Measurements from ENCODE around the gene IFT74.

The IFT74 gene

DNA sequence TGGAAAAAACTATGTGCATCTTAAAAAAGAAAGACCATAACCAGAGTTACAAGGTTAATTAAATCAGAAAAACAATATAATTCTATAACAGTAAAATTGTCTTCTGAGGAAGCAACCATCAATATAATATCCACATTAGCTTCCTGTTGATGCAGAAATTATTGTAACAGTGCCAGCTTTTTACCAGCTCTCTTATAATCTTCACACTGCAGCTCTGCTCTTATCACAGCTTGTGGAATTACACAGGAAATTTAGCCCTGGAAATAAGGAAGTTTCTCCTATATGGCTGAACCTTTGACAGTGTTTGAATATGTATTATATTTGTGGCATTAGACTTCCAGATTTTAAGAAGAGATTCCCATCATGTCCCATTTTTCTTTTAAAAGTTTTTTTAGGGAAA is 103.7 kb downstream of the IFT74 start:
- TF ChIP-seq, protein P1, sequence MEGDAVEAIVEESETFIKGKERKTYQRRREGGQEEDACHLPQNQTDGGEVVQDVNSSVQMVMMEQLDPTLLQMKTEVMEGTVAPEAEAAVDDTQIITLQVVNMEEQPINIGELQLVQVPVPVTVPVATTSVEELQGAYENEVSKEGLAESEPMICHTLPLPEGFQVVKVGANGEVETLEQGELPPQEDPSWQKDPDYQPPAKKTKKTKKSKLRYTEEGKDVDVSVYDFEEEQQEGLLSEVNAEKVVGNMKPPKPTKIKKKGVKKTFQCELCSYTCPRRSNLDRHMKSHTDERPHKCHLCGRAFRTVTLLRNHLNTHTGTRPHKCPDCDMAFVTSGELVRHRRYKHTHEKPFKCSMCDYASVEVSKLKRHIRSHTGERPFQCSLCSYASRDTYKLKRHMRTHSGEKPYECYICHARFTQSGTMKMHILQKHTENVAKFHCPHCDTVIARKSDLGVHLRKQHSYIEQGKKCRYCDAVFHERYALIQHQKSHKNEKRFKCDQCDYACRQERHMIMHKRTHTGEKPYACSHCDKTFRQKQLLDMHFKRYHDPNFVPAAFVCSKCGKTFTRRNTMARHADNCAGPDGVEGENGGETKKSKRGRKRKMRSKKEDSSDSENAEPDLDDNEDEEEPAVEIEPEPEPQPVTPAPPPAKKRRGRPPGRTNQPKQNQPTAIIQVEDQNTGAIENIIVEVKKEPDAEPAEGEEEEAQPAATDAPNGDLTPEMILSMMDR (conservative IDR thresholded peaks at IDR 0.05; ENCODE audit: low read length): no peak
- no peak overlapping the region for H3K4me3 ChIP-seq (ENCODE audit: low read length)
- DNase-seq (ENCODE audit: low read depth): no peak

DNA sequence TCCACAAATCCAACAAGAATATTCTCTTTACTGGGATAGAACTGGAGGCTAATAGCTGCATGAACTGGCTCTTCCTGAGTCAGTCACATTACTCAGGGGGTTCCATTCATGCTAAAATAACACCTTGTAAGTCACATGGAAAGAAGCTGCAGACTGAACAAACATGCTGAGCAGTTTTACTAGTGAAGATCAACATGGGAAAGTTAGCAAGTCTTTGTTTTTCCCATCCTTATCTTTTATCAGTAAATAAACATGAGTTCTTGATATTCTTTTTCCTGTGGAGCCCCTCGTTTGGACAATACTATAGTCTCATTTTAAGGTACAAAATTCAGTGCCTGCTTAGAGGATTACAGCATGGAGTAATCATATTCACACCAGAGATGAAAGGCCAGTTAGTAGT is 109.1 kb downstream of the IFT74 start:
- H3K4me3 ChIP-seq (ENCODE audit: low read length): no peak overlapping the region
- TF ChIP-seq, protein P1 (conservative IDR thresholded peaks at IDR 0.05; ENCODE audit: low read length): no peak
- no peak for DNase-seq (ENCODE audit: low read depth)

DNA sequence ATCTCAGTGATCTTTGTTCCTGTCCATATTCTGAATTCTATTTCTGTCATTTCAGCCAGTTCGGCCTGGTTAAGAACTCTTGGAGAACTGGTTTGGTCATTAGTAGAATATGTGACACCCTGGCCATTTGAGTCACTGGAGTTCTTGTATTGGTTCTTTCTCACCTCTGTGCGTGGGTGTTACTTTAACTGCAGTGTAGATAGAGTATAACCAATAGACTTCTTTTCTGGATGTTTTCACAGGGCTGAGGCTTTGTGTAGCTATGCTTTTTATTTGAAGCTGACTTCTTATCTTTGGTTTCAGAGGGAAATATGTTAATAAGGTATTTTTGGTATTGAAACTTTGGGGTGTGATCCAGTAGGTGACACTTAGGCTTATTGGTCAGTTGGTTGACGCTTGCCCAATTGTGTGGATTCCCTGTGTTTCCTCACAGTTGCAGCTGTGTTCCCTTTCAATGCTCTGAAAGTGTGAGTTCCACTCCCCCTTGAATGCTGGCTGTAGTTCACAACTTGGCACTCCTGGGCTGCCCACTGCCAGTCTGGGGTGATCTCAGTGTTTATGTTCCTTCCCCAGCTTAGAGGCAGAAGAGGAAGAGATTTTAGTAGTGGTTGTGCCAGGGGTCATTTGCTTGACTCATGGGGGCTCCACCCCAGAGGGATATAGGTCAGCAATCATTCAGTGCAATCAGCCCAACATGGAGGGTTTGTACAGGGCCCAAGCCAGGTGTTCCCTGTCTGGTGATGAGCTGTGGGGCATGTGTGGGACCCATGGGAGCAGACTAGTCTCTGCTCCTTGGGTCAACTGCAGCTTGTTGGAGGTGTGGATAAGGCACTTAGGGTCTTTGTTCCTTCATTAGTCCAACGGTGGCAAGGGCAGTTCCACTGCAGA is 117.9 kb downstream of the IFT74 start:
- DNase-seq (ENCODE audit: low read depth): peak; percentile 1
- TF ChIP-seq, protein P1 (conservative IDR thresholded peaks at IDR 0.05; ENCODE audit: low read length): no peak
- no peak overlapping the region for H3K4me3 ChIP-seq (ENCODE audit: low read length)

DNA sequence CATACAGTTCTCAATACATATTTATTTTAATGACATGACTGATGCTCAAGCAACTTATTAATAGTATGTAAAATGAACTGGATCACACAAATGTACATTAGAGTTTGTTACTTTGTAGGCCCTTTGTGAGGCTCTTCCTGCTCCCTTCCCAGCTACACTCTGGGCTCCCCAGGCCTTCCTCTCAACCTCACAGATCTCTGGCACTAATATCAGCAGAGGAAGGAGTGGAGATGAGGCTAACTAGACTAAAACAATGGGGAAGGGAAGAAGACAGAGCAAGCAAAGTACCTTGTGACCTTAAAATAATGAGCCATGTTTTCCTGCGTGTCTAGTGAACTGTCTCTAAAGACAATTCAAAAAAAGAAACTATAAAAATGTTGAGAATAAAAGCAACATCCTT is 122.5 kb downstream of the IFT74 start:
- no peak for DNase-seq (ENCODE audit: low read depth)
- TF ChIP-seq, protein P1 (conservative IDR thresholded peaks at IDR 0.05; ENCODE audit: low read length): no peak
- H3K4me3 ChIP-seq (ENCODE audit: low read length): no peak overlapping the region

DNA sequence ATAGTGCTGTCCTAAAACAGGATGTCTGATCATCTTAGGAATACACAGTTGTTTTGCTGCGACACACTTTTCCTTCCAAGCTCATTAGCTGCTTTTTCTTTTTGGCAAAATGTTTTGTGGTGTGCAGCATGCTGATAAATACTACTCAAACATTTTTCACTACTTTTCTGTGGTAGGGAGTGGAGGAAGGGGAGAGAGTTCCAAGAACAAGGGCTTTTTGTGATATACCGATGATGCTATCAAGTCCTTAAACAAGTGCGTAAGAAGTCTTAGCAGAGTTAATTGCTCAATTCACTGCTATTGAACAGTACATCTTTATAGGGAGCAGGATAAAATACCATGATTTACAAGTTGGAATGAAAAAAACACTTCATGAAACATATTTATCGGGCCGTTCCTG is 129.2 kb downstream of the IFT74 start:
- TF ChIP-seq, protein P1 (conservative IDR thresholded peaks at IDR 0.05; ENCODE audit: low read length): no peak
- H3K4me3 ChIP-seq (ENCODE audit: low read length): no peak overlapping the region
- no peak for DNase-seq (ENCODE audit: low read depth)

DNA sequence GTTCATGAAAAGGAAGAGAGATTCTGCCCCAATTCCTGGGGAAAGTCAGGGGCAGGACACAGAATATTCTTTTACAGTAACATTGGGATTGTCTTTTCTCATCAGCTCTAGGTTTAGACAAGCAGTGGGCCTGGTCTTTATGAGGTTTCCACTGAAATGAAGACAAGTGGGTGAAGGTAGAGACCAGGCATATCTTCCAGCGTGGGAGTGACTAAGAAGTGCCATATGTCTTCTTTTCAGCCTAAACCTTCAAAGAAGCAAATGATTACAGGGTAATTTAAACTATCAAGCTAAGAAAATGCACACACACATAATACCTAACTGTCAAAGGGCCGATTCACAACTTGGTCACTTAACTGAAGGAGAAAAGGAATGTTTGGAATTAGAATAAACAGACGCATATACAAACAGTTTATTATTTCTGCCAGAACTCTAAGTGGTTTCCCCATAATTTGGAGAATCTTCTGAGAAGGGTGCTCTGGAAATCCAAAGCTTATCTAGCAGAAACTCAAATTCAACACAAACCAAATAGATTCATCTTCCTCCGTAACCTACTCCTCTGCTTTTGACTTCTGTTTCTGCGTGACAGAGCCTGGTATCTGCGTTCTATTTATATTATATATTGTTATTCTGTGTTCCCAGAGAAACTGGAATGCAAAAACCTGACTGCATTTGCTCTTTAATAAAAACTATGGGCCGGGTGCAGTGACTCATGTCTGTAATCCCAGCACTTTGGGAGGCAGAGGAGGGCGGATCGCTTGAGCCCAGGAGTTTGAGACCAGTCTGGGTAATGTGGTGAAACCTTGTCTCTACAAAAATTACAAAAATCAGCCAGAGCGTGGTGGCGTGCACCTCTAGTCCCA is 130.8 kb downstream of the IFT74 start:
- peak; percentile 64 for DNase-seq (ENCODE audit: low read depth)
- H3K4me3 ChIP-seq (ENCODE audit: low read length): no peak overlapping the region

More for the DNA sequence above, 130.8 kb downstream of the IFT74 start:
- TF ChIP-seq, protein P1 (conservative IDR thresholded peaks at IDR 0.05; ENCODE audit: low read length): no peak

Measured in AG10803 (cell line).